CD14-positive monocyte (primary cell): ENCODE measurements around the gene ANKRD27. TPM values are rescaled to one million over a fixed set of nuclear protein-coding genes. Genes with fewer than 3 reads are reported as not detected.

ENCODE experiments used
- DNase-seq, 3 donors: peaks; one replicate each; pipeline ENCODE4 v3.0.0-alpha.2; 2011 to 2022
- H2AFZ ChIP-seq: 2 replicates; pipeline ENCODE4 v1.6.0; 2012; ENCODE audit warnings: mild to moderate bottlenecking, low read depth, low read length, inconsistent platforms; ENCODE audit not compliant: insufficient read depth, poor library complexity, severe bottlenecking
- H3K27ac ChIP-seq, 2 donors: 1 replicate in 1 of 2; 2 replicates in 1 of 2; pipeline ENCODE4 v1.5.1; 2012 to 2013; ENCODE audit warnings: low read length in 2 of 2, control low read depth in 1 of 2, inconsistent platforms in 1 of 2, low read depth in 1 of 2, mild to moderate bottlenecking in 1 of 2
- H3K27me3 ChIP-seq, 2 donors: one replicate each; pipeline versions ENCODE4 v1.6.0 to v1.6.1; 2011 to 2013; ENCODE audit warnings: low read length in 2 of 2; ENCODE audit not compliant: control insufficient read depth in 2 of 2, insufficient read depth in 2 of 2
- H3K36me3 ChIP-seq, 2 donors: replicated peaks in 1 of 2; 1 replicate in 1 of 2; 2 replicates in 1 of 2; pipeline versions ENCODE4 v1.5.1 to v1.6.1; 2012 to 2013; ENCODE audit warnings: low read length in 2 of 2, control low read depth in 1 of 2, inconsistent platforms in 1 of 2, mild to moderate bottlenecking in 1 of 2; ENCODE audit not compliant: insufficient read depth in 2 of 2, control insufficient read depth in 1 of 2
- H3K4me1 ChIP-seq, 2 donors: 1 replicate in 1 of 2; 2 replicates in 1 of 2; pipeline versions ENCODE4 v1.5.1 to v1.6.1; 2012 to 2013; ENCODE audit warnings: low read length in 2 of 2, control low read depth in 1 of 2, inconsistent platforms in 1 of 2, mild to moderate bottlenecking in 1 of 2, moderate library complexity in 1 of 2; ENCODE audit not compliant: insufficient read depth in 2 of 2, control insufficient read depth in 1 of 2
- H3K4me2 ChIP-seq: replicated peaks from 2 replicates; pipeline ENCODE3; 2012; ENCODE audit warnings: low read length, moderate library complexity, mild to moderate bottlenecking; ENCODE audit not compliant: poor library complexity, severe bottlenecking; ENCODE audit errors: extremely low read depth
- H3K4me3 ChIP-seq, 3 experiments: fragments of 200-600 bp in 1 of 3; sonication (generic) in 1 of 3; replicated peaks in 1 of 3; 1 replicate in 2 of 3; 2 replicates in 1 of 3; pipeline ENCODE4 v1.5.1; 2011 to 2013; ENCODE audit warnings: low read length in 3 of 3, mild to moderate bottlenecking in 3 of 3, control low read depth in 2 of 3, low read depth in 2 of 3, inconsistent platforms in 1 of 3, moderate library complexity in 1 of 3
- H3K79me2 ChIP-seq: 2 replicates; pipeline ENCODE4 v1.6.0; 2012; ENCODE audit warnings: mild to moderate bottlenecking, control low read depth, inconsistent platforms, low read length, moderate library complexity; ENCODE audit not compliant: insufficient read depth
- H3K9ac ChIP-seq: 2 replicates; pipeline ENCODE4 v1.6.0; 2017; ENCODE audit warnings: low read length, mild to moderate bottlenecking; ENCODE audit not compliant: insufficient read depth, poor library complexity, severe bottlenecking
- H3K9me3 ChIP-seq, 2 donors: replicated peaks in 1 of 2; 1 replicate in 1 of 2; 2 replicates in 1 of 2; pipeline versions ENCODE4 v1.5.1 to v1.6.1; 2012 to 2013; ENCODE audit warnings: low read length in 2 of 2, control low read depth in 1 of 2; ENCODE audit not compliant: control insufficient read depth in 1 of 2, insufficient read depth in 1 of 2
- H4K20me1 ChIP-seq: 2 replicates; pipeline ENCODE4 v1.6.0; 2012; ENCODE audit warnings: mild to moderate bottlenecking, low read length, control low read depth, moderate library complexity; ENCODE audit not compliant: insufficient read depth
- H3K27ac Mint-ChIP-seq, 7 donors: one replicate each; pipeline ENCODE4 v1.8.0; 2020; ENCODE audit warnings: mild to moderate bottlenecking in 7 of 7, mixed read lengths in 7 of 7, moderate library complexity in 6 of 7, inconsistent platforms in 2 of 7
- H3K27me3 Mint-ChIP-seq, 3 donors: one replicate each; pipeline ENCODE4 v1.8.0; 2021 to 2022; ENCODE audit warnings: low read depth in 3 of 3, mild to moderate bottlenecking in 3 of 3, mixed read lengths in 3 of 3, moderate library complexity in 3 of 3, inconsistent platforms in 1 of 3
- H3K36me3 Mint-ChIP-seq, 2 donors: one replicate each; pipeline ENCODE4 v1.8.0; 2020; ENCODE audit warnings: mixed read lengths in 2 of 2, inconsistent platforms in 1 of 2, mild to moderate bottlenecking in 1 of 2
- H3K4me1 Mint-ChIP-seq: one replicate; pipeline ENCODE4 v1.8.0; 2020; ENCODE audit warnings: mild to moderate bottlenecking, mixed read lengths
- H3K4me3 Mint-ChIP-seq, 2 donors: one replicate each; pipeline ENCODE4 v1.8.0; 2020; ENCODE audit warnings: mild to moderate bottlenecking in 2 of 2, mixed read lengths in 2 of 2, moderate library complexity in 1 of 2
- H3K9me3 Mint-ChIP-seq, 7 donors: one replicate each; pipeline ENCODE4 v1.8.0; 2020 to 2022; ENCODE audit warnings: mixed read lengths in 7 of 7, mild to moderate bottlenecking in 6 of 7, moderate library complexity in 6 of 7, inconsistent platforms in 2 of 7
- CTCF ChIP-seq: fragments of 200-600 bp; IDR thresholded peaks from one replicate; pipeline ENCODE4 v1.8.0; 2022; ENCODE audit warnings: antibody characterized with exemption, mild to moderate bottlenecking
- WGBS: methylation state at CpG from one replicate; pipeline ENCODE4 v1.1.5; 2013; ENCODE audit warnings: missing lambda C conversion rate; ENCODE audit not compliant: insufficient coverage; 5-methylcytosine and 5-hydroxymethylcytosine counted together
- intact Hi-C, 2 donors: fragments of 100-400 bp; cut with micrococcal nuclease; formaldehyde crosslinking; loops; one replicate each; pipeline versions ENCODE4 v1.15.0 to v1.15.1; 2023
- polyA plus RNA-seq, 3 donors: library from polyadenylated mRNA; depleted of rRNA in 1 of 3; unstranded in 2 of 3; stranded (reverse) in 1 of 3; fragments of 300-500 nt in 2 of 3; fragments of >200 nt in 1 of 3; fragmentation: Illumina TruSeq in 2 of 3; gene quantifications; 1 replicate in 2 of 3; 2 replicates in 1 of 3; pipeline ENCODE4 v1.2.3, GENCODE V29; 2012 to 2021

ANKRD27 gene
- polyA plus RNA-seq, 3 donors: 8.7 to 17.5 (median 14.5) TPM

- 0% methylated on average over 1 of the region's 3 CpGs for WGBS
- peak overlapping the region in 6 of 7 donors; percentile 18 to 82 (median 74) for H3K27ac Mint-ChIP-seq
Measured at GRCh38 chr19:32662186-32662585, 12.8 kb downstream of the ANKRD27 start.

GRCh38 chr19:32661318-32661717, 13.7 kb downstream of the ANKRD27 start:
- TF ChIP-seq CTCF: no peak
- H2AFZ ChIP-seq: no peak overlapping the region
- Mint-ChIP-seq H3K4me3 (no peak overlapping the region), H3K27me3 (peaks cover 0 to 3% (median 0%) of the 10 kb centered on the region in 3 donors), H3K9me3 (peaks cover 0 to 3% (median 0%) of the 10 kb centered on the region in 7 donors), H3K36me3 (peaks cover 23 to 42% of the 10 kb centered on the region in 2 donors), H3K4me1 (peaks cover 16% of the 10 kb centered on the region), H3K27ac (peak overlapping the region in 1 of 7 donors; percentile 31)
- peaks cover 28 to 29% of the 10 kb centered on the region in 2 donors for H3K36me3 ChIP-seq
- H3K27ac ChIP-seq: peak overlapping the region in 1 of 2 donors; percentile 58
- peaks cover 61% of the 10 kb centered on the region for H3K79me2 ChIP-seq
- H3K27me3 ChIP-seq: no peaks in the 10 kb centered on the region
- no peaks in the 10 kb centered on the region for H3K9me3 ChIP-seq
- H3K9ac ChIP-seq: no peak overlapping the region
- H3K4me1 ChIP-seq: peaks cover 11 to 20% of the 10 kb centered on the region in 2 donors
- no peak overlapping the region for H3K4me2 ChIP-seq
- intact Hi-C loops: no loop called here
- peaks cover 44% of the 10 kb centered on the region for H4K20me1 ChIP-seq
- 100% methylated on average over 2 of the region's 7 CpGs for WGBS
- no peak for DNase-seq
- H3K4me3 ChIP-seq: no peak overlapping the region

More at GRCh38 chr19:32662186-32662585, 12.8 kb downstream of the ANKRD27 start:
- peak; percentile 52 to 77 (median 71) for DNase-seq
- Histone ChIP-seq H3K79me2 (peaks cover 69% of the 10 kb centered on the region), H2AFZ (peak overlapping the region; percentile 35), H3K27me3 (no peaks in the 10 kb centered on the region), H4K20me1 (peaks cover 52% of the 10 kb centered on the region), H3K4me3 (peak overlapping the region in 1 of 3 experiments; percentile 28), H3K9ac (peak overlapping the region; percentile 6), H3K36me3 (peaks cover 21 to 31% of the 10 kb centered on the region in 2 donors), H3K27ac (peak overlapping the region; percentile 17 to 58), H3K4me1 (peaks cover 11 to 20% of the 10 kb centered on the region in 2 donors), H3K4me2 (peak overlapping the region; percentile 29), H3K9me3 (no peaks in the 10 kb centered on the region)
- H3K4me3 Mint-ChIP-seq: no peak overlapping the region
- TF ChIP-seq CTCF: no peak
- intact Hi-C loops: no loop called here
- H3K9me3 Mint-ChIP-seq: peaks cover 0 to 3% (median 0%) of the 10 kb centered on the region in 7 donors
- peaks cover 0 to 3% (median 0%) of the 10 kb centered on the region in 3 donors for H3K27me3 Mint-ChIP-seq
- H3K4me1 Mint-ChIP-seq: peaks cover 16% of the 10 kb centered on the region
- peaks cover 22 to 42% of the 10 kb centered on the region in 2 donors for H3K36me3 Mint-ChIP-seq
